GM21528 (cell line): ENCODE measurements around the gene C17orf58.
"Not testable (repeated sequence)": the region's sequence is repeated elsewhere in the genome, so short reads cannot be mapped to it uniquely, and the experiment has no call there.

ENCODE experiments used
- ATAC-seq: cut with Tn5 transposase; IDR thresholded peaks from one replicate; pipeline ENCODE4 v1.9.1; 2021; ENCODE audit warnings: mild to moderate bottlenecking, moderate library complexity; ENCODE audit not compliant: unreplicated experiment, low FRiP score

Gene C17orf58

GRCh38 chr17:67996301-67997171 lies at the start of gene C17orf58:
TSS of gene C17orf58 (minus strand) at chr17:67996469. CDS start at chr17:67996198, 271 bp downstream.
- not testable (repeated sequence) for ATAC-seq

DNA sequence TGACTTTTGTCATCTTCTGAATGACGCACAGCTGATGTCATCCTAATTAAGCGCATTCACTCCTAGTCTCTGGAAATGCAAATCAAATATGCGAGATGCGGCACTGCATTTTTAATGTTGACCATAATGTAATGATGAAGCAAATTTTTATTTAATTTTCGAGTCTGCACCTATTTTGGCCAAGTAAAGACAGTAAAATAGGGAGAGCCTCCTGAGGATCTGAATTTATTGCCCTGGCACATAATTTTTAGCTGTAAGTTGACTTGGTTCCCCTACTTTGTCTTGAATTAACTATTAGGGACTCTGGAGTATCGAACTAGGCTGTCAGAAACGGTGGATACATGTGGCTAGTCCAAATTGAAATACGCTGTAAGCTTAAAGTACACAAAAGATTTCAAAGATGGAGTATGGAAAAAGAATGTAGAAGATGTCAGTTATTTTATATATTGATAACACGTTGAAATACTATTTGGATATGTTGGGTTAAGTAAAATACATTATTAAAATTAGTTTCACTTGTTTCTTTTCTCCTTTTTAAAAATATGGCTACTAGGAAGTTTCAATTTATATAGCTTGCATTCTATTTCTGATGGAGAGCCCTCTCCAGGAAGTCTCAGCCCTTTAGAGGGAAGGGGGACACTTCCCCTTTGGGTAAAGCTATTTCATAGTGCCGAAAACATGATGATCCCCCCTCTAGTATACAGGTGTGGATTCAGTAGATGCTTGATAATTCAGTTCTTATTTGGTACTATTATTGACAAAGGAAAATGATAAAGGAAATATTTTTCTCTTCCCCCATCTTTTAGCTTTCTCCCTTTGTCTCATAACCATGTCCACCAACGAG lies 40.3 kb upstream of the C17orf58 start:
- no peak for ATAC-seq

DNA sequence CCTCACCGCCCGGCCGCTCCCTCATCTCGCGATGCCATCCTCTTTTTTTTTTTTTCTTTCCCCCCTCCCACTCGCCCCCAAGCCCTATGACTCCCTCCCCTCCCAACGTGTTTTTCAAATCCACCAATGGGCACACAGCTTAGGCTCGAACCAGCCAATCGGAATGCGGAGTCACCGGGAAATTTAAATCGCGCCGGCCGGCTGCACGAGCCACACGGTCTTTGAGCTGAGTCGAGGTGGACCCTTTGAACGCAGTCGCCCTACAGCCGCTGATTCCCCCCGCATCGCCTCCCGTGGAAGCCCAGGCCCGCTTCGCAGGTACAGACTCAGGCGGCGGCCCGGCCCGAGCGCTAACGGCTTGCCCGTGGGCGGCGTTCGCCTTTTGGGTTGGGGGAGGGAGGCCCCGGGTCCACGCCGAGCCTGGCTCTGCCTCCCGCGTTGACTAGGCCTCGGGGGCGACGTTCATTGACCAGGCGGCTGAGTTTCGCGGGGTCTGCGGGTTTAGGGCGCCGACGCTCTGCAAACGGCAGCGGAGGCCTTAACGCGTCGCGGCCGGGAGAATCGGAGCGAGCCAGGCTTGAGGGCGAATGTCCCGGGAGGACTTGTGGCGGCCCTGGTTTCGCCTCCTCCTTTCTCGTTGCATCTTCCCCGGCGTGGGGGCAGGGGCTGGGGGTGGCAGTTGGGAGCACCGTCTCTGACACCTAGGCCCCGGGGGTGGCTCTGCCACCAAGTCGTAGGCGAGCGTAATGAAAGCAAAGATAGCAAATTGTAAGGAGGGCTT lies 39.4 kb upstream of the C17orf58 start, which contains the start of gene KPNA2:
KPNA2 (plus strand) TSS at position 213 of the 781 bp plus-strand sequence. CDS start 1,398 bp downstream, outside the sequence.
- ATAC-seq = peak; percentile 89

GRCh38 chr17:68035131-68035522 lies 38.9 kb upstream of the C17orf58 start:
- peak; percentile 86 for ATAC-seq

- no peak for ATAC-seq
Observed at GRCh38 chr17:68034452-68034776, 38.1 kb upstream of the C17orf58 start.

GRCh38 chr17:68033636-68034451 lies 37.6 kb upstream of the C17orf58 start:
- ATAC-seq = no peak

DNA sequence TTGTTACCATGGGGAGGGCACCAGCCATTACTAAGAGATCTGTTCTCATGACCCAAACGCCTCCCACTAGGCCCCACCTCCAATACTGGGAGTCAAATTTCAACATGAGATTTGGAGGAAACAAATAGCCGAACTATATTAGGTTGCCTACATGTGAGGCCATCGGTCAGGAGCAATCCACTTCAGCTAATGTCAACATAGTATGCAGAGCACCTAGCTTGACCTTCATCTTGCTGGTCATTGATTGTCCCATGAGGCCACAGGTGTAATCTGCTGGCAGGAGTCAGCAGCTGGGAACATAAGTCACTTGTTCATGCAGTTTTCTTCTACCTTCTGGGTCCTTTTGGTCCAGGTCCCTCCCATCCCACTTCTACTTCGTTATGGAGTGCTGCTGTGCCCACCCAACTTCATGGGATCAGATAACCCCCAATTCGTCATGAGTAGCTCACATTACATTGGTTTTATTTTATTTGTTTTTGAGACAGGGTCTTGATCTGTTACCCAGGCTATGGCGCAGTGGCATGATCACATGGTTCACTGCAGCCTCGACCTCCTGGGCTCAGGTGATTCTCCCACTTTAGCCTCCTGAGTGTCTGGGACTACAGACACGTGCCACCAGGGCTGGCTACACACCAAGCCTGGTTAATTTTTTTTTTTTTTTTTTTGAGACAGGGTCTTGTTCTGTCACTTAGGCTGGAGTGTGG lies 33.4 kb upstream of the C17orf58 start:
- no peak for ATAC-seq

- not testable (repeated sequence) for ATAC-seq
Observed at GRCh38 chr17:68022547-68022946, 26.3 kb upstream of the C17orf58 start.

DNA sequence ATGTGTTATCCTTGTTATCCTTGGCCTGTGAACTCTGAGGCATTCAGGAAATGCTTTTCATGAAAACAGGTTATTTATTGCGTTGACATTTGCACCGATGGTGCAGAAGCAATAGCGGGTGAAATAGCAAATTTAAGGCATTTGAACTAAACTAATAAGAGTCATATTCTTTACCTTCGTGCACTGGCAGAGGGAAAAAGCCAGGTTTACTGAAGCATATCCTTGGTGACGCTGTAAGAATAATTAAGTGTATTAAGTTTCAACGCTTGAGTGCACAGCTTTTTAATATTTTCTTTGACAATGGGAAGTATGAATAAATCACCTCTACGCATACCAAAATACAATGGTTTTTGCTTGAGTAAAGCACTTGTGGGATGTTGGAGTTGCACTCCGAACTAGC lies 25.7 kb upstream of the C17orf58 start:
- no peak for ATAC-seq

GRCh38 chr17:68020791-68021190 lies 24.5 kb upstream of the C17orf58 start:
- ATAC-seq = not testable (repeated sequence)

- ATAC-seq = no peak
Observed at GRCh38 chr17:68020409-68020756, 24.1 kb upstream of the C17orf58 start.

GRCh38 chr17:68019675-68020408 lies 23.6 kb upstream of the C17orf58 start:
- peak; percentile 90 for ATAC-seq

DNA sequence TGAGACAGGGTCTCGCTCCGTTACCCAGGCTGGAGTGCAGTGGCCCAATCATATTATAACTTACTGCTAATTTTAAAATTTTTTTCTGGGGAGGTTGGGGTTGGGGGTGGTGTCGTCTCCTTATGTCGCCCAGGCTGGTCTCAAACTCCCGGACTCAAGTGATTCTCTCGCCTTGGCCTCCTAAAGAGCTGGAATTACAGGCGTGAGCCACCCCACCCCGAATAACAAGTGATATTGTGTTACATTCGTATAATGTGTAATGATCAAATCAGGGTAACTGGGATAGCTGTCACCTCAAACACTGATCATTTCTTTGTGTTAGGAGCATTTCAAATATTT lies 23.0 kb upstream of the C17orf58 start:
- ATAC-seq = no peak

- ATAC-seq = not testable (repeated sequence)
Observed at GRCh38 chr17:68018493-68018892, 22.2 kb upstream of the C17orf58 start.

- no peak for ATAC-seq
Observed at GRCh38 chr17:68016838-68017237, 20.6 kb upstream of the C17orf58 start.

DNA sequence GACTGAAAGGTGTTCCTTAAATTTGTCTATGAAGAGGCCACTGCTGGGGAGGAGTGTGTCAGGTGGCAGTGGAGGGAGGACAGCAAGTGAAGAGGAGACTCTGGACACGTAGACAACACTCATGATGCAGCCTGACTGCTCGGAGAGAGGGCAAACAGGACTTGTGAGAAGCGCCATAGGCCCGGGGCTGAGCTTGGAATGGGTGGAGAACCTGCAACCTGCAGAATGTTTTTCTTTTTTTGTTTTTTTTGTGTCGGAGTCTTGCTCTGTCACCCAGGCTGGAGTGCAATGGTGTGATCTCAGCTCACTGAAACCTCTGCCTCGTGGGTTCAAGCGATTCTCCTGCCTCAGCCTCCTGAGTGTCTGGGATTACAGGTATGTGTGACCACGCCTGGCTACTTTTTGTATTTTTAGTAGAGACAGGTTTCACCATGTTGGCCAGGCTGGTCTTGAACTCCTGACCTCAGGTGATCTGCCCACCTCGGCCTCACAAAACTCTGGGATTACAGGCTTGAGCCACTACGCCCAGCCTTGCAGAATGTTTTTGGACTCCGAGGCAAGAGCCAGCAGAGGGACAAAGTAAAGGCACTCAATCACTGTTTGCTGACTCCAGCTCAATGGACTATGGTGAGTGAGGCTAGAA lies 18.9 kb upstream of the C17orf58 start:
- no peak for ATAC-seq

DNA sequence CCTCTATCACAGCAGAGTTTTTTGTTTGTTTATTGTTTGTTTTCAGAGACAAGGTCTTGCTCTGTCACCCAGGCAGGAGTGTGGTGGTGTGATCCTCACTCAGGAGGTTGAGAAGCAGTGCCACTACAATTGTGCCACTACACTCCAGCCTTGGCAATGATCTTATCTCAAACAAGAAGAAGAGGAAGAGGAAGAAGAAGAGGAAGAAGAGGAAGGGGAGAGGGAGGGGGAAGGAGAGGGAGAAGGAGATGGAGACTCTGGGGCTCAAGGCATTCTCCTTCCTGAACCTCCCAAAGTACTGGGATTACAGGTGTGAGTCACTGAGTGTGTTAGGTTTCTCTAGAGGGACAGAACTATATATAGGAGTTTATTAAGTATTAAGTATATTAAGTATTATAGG lies 17.1 kb upstream of the C17orf58 start:
- no peak for ATAC-seq

- ATAC-seq = peak; percentile 74
Observed at GRCh38 chr17:68011199-68011665, 15.0 kb upstream of the C17orf58 start.
